A549 (cell line): ENCODE results near the gene NAP1L1. TPM values are rescaled to one million over a fixed set of nuclear protein-coding genes. Genes with fewer than 3 reads are reported as not detected.

Experiments
- ATAC-seq, 2 experiments: fragments of 200-7000 bp in 1 of 2; fragments of >200 bp in 1 of 2; cut with Nextera tagmentation in 1 of 2; cut with Tn5 transposase in 1 of 2; 3 replicates each; pipeline versions ENCODE4 v1.8.0 to v1.9.1; 2018 to 2020; ENCODE audit warnings: mild to moderate bottlenecking in 1 of 2, moderate library complexity in 1 of 2
- CTCF ChIA-PET: fragments of 300-600 bp; sonication (Branson Sonifier 250); formaldehyde crosslinking; extraction: SDS; loops from one replicate; lab custom pipeline; 2021; ENCODE audit warnings: antibody characterized with exemption, inconsistent platforms; lab: Yijun Ruan, JAX
- POLR2A ChIA-PET: fragments of 350-600 bp; formaldehyde crosslinking; extraction: SDS; loops from one replicate; lab custom pipeline; 2021; ENCODE audit warnings: antibody characterized with exemption, inconsistent platforms; lab: Yijun Ruan, JAX
- DNase-seq, 2 experiments: peaks; one replicate each; pipeline versions ENCODE4 v3.0.0 to v3.0.0-alpha.2; 2011 to 2016; ENCODE audit warnings: low read depth in 1 of 2, low spot score in 1 of 2
- FAIRE-seq: peaks from 2 replicates; lab custom pipeline; 2011; peaks lifted over from hg19 to GRCh38; lab: Jason Lieb, UNC
- H3K27ac ChIP-seq, 2 experiments: fragments of >200 bp; sonication (Bioruptor Twin); formaldehyde crosslinking; 3 replicates each; pipeline ENCODE4 v1.5.1; 2016 to 2017
- H3K4me1 ChIP-seq: fragments of >200 bp; sonication (Bioruptor Twin); formaldehyde crosslinking; 3 replicates; pipeline ENCODE4 v1.6.1; 2016
- H3K4me2 ChIP-seq: fragments of >200 bp; sonication (Bioruptor Twin); formaldehyde crosslinking; 3 replicates; pipeline ENCODE4 v1.6.1; 2016
- H3K4me3 ChIP-seq: fragments of >200 bp; sonication (Bioruptor Twin); formaldehyde crosslinking; 3 replicates; pipeline ENCODE4 v1.5.1; 2016
- H3K9me3 ChIP-seq: fragments of >200 bp; sonication (Bioruptor Twin); formaldehyde crosslinking; 3 replicates; pipeline ENCODE4 v1.6.1; 2016
- BHLHE40 ChIP-seq: IDR thresholded peaks from 2 replicates; pipeline ENCODE4 v1.6.1; 2012; ENCODE audit warnings: low read depth, low read length, inconsistent platforms
- CBX8 ChIP-seq: fragments of 200-600 bp; sonication (generic); IDR thresholded peaks from 2 replicates; pipeline ENCODE4 v1.6.1; 2016
- EHF ChIP-seq: fragments of 250-450 bp; sonication (Bioruptor Pico); IDR thresholded peaks from 2 replicates; pipeline ENCODE4 v1.5.0; 2020; ENCODE audit warnings: mild to moderate bottlenecking
- EHMT2 ChIP-seq: fragments of 200-600 bp; sonication (generic); IDR thresholded peaks from 2 replicates; pipeline ENCODE4 v1.6.1; 2016; ENCODE audit warnings: antibody characterized with exemption, low read depth, mild to moderate bottlenecking, moderate library complexity
- ESRRA ChIP-seq: fragments of 150-350 bp; IDR thresholded peaks from 2 replicates; pipeline ENCODE4 v1.6.1; 2014; ENCODE audit warnings: mild to moderate bottlenecking, low read length, borderline replicate concordance
- FOSB ChIP-seq: fragments of 250-450 bp; sonication (Bioruptor Pico); IDR thresholded peaks from 2 replicates; pipeline ENCODE4 v1.5.0; 2020; ENCODE audit warnings: mild to moderate bottlenecking, moderate library complexity
- FOSL2 ChIP-seq, 2 experiments: fragments of 450-650 bp in 1 of 2; fragments of >200 bp in 1 of 2; sonication (Bioruptor Twin) in 1 of 2; formaldehyde crosslinking; IDR thresholded peaks; 2 replicates each; pipeline versions ENCODE4 v1.5.0 to v1.6.1; 2016 to 2020; ENCODE audit warnings: mild to moderate bottlenecking in 1 of 2, moderate library complexity in 1 of 2
- GATA3 ChIP-seq: IDR thresholded peaks from 2 replicates; pipeline ENCODE4 v1.6.1; 2012; ENCODE audit warnings: borderline replicate concordance
- HOXA7 ChIP-seq: fragments of 250-450 bp; sonication (Bioruptor Pico); IDR thresholded peaks from 2 replicates; pipeline ENCODE4 v1.5.0; 2020; ENCODE audit warnings: mild to moderate bottlenecking, moderate library complexity
- KDM5A ChIP-seq: fragments of 200-600 bp; sonication (generic); IDR thresholded peaks from 2 replicates; pipeline ENCODE4 v1.6.1; 2016; ENCODE audit warnings: antibody characterized with exemption, mild to moderate bottlenecking
- PHF8 ChIP-seq: fragments of 200-600 bp; sonication (generic); IDR thresholded peaks from 2 replicates; pipeline ENCODE4 v1.6.1; 2016; ENCODE audit warnings: low read depth, mild to moderate bottlenecking, antibody characterized with exemption, moderate library complexity, borderline replicate concordance
- POLR2AphosphoS2 ChIP-seq: conservative IDR thresholded peaks from 2 replicates; pipeline ENCODE4 v1.6.1; 2012; ENCODE audit warnings: low read length, improper control_type of control experiment, inconsistent platforms
- RFX5 ChIP-seq: fragments of 450-650 bp; IDR thresholded peaks from 2 replicates; pipeline ENCODE4 v1.7.1; 2014; ENCODE audit warnings: antibody characterized with exemption, mild to moderate bottlenecking, moderate library complexity
- SMC3 ChIP-seq: fragments of >200 bp; sonication (Bioruptor Twin); formaldehyde crosslinking; IDR thresholded peaks from 3 replicates; pipeline ENCODE4 v1.6.1; 2018; ENCODE audit warnings: inconsistent platforms
- SREBF2 ChIP-seq: fragments of 450-650 bp; IDR thresholded peaks from 2 replicates; pipeline ENCODE4 v1.6.1; 2014; ENCODE audit warnings: mild to moderate bottlenecking, moderate library complexity
- ZFP36 ChIP-seq: fragments of 450-650 bp; IDR thresholded peaks from 2 replicates; pipeline ENCODE4 v1.6.1; 2014; ENCODE audit warnings: borderline replicate concordance; ENCODE audit not compliant: partially characterized antibody
- WGBS: methylation state at CpG from one replicate; pipeline ENCODE4 v1.1.6; 2017; ENCODE audit errors: missing lambda C conversion rate; 5-methylcytosine and 5-hydroxymethylcytosine counted together
- polyA plus RNA-seq, 4 experiments: library from polyadenylated mRNA; depleted of rRNA in 3 of 4; stranded (reverse); fragments of >200 nt; fragmentation: RNase III in 1 of 4; extraction: RNeasy Plus Mini Kit Qiagen cat#74134 plus additional on column Dnase treatment in 1 of 4; gene quantifications; 2 replicates in 3 of 4; 3 replicates in 1 of 4; pipeline ENCODE4 v1.2.3, GENCODE V29; 2011 to 2017
- TF ChIP-seq, protein P1 (sequence below): fragments of 450-650 bp; IDR thresholded peaks from 2 replicates; pipeline ENCODE4 v1.6.1; 2014; ENCODE audit warnings: antibody characterized with exemption
- TF ChIP-seq, protein P2 (sequence below): fragments of 200-600 bp; sonication (generic); IDR thresholded peaks from 2 replicates; pipeline ENCODE4 v1.6.1; 2016; ENCODE audit warnings: antibody characterized with exemption, mild to moderate bottlenecking, moderate library complexity
- TF ChIP-seq, protein P3 (sequence below): fragments of 150-350 bp; IDR thresholded peaks from 2 replicates; pipeline ENCODE4 v1.6.1; 2014; ENCODE audit warnings: low read depth, mild to moderate bottlenecking, low read length
- TF ChIP-seq, protein P4 (sequence below): fragments of 250-450 bp; sonication (Bioruptor Pico); IDR thresholded peaks from 2 replicates; pipeline ENCODE4 v1.5.0; 2021; ENCODE audit warnings: mild to moderate bottlenecking, moderate library complexity, borderline replicate concordance

The NAP1L1 gene
- polyA plus RNA-seq, 2 of the 4 experiments (the other 2 are of a cell fraction), result 709 to 943 TPM

DNA sequence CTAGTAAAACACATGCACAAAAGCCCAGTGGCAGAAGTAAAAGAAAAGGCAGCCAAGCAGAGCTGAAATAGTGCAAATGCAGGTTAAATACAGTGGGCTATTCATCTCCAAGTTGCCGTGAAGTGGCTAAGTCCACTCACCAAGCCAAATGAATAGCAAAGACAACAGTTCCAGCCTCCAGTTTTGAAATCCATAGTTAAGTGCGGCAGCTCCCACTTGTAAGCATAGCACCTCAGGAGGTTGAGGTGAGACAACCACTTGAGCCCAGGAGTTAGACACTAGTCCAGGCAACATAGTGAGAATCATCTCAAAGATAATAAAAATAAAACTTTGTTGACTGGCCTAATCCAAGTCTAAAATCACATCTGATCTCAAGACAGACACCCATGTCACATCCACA, 43.1 kb downstream of the NAP1L1 start:
- TF ChIP-seq, protein P1, sequence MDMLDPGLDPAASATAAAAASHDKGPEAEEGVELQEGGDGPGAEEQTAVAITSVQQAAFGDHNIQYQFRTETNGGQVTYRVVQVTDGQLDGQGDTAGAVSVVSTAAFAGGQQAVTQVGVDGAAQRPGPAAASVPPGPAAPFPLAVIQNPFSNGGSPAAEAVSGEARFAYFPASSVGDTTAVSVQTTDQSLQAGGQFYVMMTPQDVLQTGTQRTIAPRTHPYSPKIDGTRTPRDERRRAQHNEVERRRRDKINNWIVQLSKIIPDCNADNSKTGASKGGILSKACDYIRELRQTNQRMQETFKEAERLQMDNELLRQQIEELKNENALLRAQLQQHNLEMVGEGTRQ, result no peak
- TF ChIP-seq GATA3, result no peak
- TF ChIP-seq SMC3, result no peak
- TF ChIP-seq BHLHE40, result no peak
- no peak for TF ChIP-seq KDM5A
- TF ChIP-seq RFX5, result no peak
- TF ChIP-seq POLR2AphosphoS2, result no peak
- no peak for TF ChIP-seq ZFP36
- TF ChIP-seq, protein P2, sequence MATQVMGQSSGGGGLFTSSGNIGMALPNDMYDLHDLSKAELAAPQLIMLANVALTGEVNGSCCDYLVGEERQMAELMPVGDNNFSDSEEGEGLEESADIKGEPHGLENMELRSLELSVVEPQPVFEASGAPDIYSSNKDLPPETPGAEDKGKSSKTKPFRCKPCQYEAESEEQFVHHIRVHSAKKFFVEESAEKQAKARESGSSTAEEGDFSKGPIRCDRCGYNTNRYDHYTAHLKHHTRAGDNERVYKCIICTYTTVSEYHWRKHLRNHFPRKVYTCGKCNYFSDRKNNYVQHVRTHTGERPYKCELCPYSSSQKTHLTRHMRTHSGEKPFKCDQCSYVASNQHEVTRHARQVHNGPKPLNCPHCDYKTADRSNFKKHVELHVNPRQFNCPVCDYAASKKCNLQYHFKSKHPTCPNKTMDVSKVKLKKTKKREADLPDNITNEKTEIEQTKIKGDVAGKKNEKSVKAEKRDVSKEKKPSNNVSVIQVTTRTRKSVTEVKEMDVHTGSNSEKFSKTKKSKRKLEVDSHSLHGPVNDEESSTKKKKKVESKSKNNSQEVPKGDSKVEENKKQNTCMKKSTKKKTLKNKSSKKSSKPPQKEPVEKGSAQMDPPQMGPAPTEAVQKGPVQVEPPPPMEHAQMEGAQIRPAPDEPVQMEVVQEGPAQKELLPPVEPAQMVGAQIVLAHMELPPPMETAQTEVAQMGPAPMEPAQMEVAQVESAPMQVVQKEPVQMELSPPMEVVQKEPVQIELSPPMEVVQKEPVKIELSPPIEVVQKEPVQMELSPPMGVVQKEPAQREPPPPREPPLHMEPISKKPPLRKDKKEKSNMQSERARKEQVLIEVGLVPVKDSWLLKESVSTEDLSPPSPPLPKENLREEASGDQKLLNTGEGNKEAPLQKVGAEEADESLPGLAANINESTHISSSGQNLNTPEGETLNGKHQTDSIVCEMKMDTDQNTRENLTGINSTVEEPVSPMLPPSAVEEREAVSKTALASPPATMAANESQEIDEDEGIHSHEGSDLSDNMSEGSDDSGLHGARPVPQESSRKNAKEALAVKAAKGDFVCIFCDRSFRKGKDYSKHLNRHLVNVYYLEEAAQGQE, result no peak
- no peak overlapping the region for H3K27ac ChIP-seq
- POLR2A ChIA-PET, result no interaction called here
- no peak overlapping the region for H3K4me3 ChIP-seq
- peaks cover 31% of the 10 kb centered on the region for H3K4me1 ChIP-seq
- ATAC-seq (no peak), FAIRE-seq (no peak), DNase-seq (no peak)
- WGBS, result 97% methylated on average over 2 of the region's 2 CpGs
- H3K4me2 ChIP-seq, result no peak overlapping the region
- CTCF ChIA-PET, result interaction anchor here (1.2 kb wide), 2 partner anchors 9 to 514 kb away, joined by 3 to 4 read pairs; no protein-coding TSS in a partner anchor
- no peaks in the 10 kb centered on the region for H3K9me3 ChIP-seq

DNA sequence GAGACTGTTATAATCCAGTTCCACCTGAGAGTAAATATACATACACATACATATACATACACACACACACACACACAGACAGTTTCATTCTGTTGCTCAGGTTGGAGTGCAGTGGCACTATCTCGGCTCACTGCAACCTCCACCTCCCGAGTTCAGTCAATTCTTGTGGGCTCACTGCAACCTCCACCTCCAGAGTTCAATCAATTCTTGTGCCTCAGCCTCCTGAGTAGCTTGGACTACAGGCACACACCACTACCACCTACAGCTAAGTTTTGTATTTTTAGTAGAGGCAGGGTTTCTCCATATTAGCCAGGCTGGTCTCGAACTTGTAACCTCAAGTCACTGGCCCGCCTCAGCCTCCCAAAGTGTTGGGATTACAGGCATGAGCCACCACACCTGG, 44.0 kb downstream of the NAP1L1 start:
- Histone ChIP-seq H3K4me2 (no peak overlapping the region), H3K4me3 (no peak overlapping the region), H3K4me1 (peaks cover 31% of the 10 kb centered on the region), H3K9me3 (no peaks in the 10 kb centered on the region), H3K27ac (no peak overlapping the region)
- TF ChIP-seq FOSB (0 out of 2 replicates have a peak, but pooled peaks have one; percentile 29), FOSL2 (IDR thresholded peaks at IDR 0.05) (no peak), FOSL2 (CRISPR knock-in tag; IDR thresholded peaks at IDR 0.05) (no peak)
- DNase-seq (no peak), ATAC-seq (peak in 1 of 2 experiments; percentile 4; a peak in 3 of 6 replicates), FAIRE-seq (no peak)
- ChIA-PET POLR2A (no interaction called here), CTCF (interaction anchor here (0.9 to 1.2 kb wide), 5 partner anchors 10 to 513 kb away, joined by 3 to 6 read pairs (median 3); partner anchors contain the start of gene BBS10)
- 94% methylated on average over 4 of the region's 4 CpGs for WGBS

DNA sequence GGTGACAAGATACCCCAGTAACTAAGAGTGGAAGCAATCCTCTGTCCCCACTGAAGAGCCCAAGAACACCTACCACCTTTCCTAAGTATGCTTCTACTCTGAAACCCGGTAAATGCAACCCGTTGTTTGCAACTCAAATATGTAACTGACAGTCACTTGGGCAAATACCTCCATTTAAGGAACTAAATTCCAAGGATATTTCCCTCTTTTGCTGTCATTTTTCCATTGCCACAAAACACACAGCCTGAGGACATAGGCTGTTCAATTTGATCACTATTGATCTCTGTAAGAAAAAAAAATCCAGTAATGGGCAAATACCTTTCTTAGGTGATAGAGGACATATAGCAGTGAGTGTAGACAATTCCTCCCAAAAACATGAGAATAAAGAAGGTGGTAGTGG, 46.3 kb downstream of the NAP1L1 start:
- Histone ChIP-seq H3K4me3 (no peak overlapping the region), H3K4me2 (no peak overlapping the region; the same call in 2 of the 3 replicates), H3K4me1 (peaks cover 47% of the 10 kb centered on the region), H3K27ac (peak overlapping the region in 1 of 2 experiments; percentile 42; a peak in 1 of 6 replicates), H3K9me3 (no peaks in the 10 kb centered on the region)
- 16% methylated on average over 2 of the region's 2 CpGs for WGBS
- ChIA-PET CTCF (interaction anchor here (0.9 to 2.1 kb wide), 4 partner anchors 12 to 510 kb away, joined by 3 to 17 read pairs (median 4); no protein-coding TSS in a partner anchor), POLR2A (interaction anchor here (1.8 kb wide), 1 partner anchor 13 kb away, joined by 8 read pairs; no protein-coding TSS in a partner anchor)
- FAIRE-seq (no peak), DNase-seq (no peak), ATAC-seq (peak in 1 of 2 experiments; percentile 2; a peak in 3 of 6 replicates)
- no peak for TF ChIP-seq FOSL2 (IDR thresholded peaks at IDR 0.05)
- TF ChIP-seq FOSL2 (CRISPR knock-in tag; IDR thresholded peaks at IDR 0.05), result no peak
- TF ChIP-seq HOXA7 (CRISPR knock-in tag), result no peak
- TF ChIP-seq EHF (CRISPR knock-in tag), result no peak
- TF ChIP-seq, protein P3, sequence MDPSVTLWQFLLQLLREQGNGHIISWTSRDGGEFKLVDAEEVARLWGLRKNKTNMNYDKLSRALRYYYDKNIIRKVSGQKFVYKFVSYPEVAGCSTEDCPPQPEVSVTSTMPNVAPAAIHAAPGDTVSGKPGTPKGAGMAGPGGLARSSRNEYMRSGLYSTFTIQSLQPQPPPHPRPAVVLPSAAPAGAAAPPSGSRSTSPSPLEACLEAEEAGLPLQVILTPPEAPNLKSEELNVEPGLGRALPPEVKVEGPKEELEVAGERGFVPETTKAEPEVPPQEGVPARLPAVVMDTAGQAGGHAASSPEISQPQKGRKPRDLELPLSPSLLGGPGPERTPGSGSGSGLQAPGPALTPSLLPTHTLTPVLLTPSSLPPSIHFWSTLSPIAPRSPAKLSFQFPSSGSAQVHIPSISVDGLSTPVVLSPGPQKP, result no peak
- no peak for TF ChIP-seq EHMT2
- no peak for TF ChIP-seq SREBF2
- no peak for TF ChIP-seq POLR2AphosphoS2
- no peak for TF ChIP-seq GATA3
- TF ChIP-seq, protein P4, sequence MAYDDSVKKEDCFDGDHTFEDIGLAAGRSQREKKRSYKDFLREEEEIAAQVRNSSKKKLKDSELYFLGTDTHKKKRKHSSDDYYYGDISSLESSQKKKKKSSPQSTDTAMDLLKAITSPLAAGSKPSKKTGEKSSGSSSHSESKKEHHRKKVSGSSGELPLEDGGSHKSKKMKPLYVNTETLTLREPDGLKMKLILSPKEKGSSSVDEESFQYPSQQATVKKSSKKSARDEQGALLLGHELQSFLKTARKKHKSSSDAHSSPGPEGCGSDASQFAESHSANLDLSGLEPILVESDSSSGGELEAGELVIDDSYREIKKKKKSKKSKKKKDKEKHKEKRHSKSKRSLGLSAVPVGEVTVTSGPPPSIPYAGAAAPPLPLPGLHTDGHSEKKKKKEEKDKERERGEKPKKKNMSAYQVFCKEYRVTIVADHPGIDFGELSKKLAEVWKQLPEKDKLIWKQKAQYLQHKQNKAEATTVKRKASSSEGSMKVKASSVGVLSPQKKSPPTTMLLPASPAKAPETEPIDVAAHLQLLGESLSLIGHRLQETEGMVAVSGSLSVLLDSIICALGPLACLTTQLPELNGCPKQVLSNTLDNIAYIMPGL (CRISPR knock-in tag), result no peak
- TF ChIP-seq PHF8, result no peak
- TF ChIP-seq CBX8, result no peak
- no peak for TF ChIP-seq ESRRA
